NCI-H82 treated with DMSO at 0.1 percent for 48 hours (cell line): ENCODE results near the gene SPIRE1.
"Not testable (repeated sequence)": the region's sequence is repeated elsewhere in the genome, so short reads cannot be mapped to it uniquely, and the experiment has no call there.

Source experiments
- DNase-seq: peaks from one replicate; lab custom pipeline; 2025; ENCODE audit not compliant: unreplicated experiment; lab: John Stamatoyannopoulos, UW

SPIRE1 gene

DNA sequence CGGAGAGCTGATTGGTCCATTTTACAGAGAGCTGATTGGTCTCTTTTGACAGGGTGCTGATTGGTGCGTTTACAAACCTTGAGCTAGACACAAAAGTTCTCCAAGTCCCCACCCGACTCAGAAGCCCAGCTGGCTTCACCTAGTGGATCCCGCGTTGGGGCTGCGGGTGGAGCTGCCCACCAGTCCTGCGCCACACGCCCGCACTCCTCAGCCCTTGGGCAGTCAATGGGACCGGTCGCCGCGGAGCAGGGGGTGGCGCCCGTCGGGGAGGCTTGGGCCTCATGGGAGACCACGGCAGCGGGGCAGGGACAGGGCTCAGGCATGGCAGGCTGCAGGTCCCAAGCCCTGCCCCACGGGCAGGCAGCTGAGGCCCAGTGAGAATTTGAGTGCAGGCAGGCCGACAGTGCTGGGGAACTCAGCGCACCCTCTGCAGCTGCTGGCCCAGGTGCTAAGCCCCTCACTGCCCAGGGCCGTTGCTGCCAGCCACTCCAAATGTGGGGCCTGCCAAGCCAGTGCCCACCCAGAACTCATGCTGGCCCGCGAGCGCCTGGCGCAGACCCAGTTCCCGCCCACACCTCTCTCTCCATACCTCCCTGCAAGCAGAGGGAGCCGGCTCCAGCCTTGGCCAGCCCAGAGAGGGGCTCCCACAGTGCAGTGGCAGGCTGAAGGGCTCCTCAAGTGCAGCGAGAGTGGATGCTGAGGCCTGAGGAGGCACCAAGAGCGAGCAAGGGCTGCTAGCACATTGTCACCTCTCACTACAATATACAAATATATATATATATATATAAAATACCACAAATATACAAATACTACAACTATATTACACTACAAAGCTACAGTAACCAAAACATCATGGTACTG lies 100.7 kb downstream of the SPIRE1 start:
- no peak for DNase-seq

DNA sequence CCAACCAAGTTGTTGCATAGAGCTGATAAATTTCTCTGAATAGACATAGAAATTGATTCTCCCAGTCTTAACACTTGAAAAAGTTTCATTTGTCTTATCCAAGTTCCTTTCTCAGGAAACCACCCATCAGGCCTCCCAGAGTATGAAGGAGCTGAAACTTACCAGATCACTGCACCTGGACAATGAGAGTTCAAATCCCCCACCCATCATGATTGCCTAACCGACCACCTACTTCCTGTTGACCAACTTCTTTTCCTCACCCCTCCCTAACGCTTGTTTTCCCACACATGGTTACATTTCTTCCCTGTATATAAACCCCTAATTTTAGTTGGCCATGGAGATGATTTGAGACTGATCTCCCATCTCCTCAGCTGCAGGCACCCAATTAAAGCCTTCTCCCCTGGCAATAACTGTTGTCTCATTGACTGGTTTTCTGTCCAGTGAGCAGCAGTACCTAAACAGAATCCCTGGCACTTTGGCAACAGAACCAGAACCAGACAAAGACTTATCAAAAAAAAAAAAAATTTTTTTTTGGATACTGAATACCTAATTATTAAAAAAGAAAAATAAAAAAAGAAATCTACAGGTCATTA lies 103.0 kb downstream of the SPIRE1 start:
- DNase-seq: no peak

DNA sequence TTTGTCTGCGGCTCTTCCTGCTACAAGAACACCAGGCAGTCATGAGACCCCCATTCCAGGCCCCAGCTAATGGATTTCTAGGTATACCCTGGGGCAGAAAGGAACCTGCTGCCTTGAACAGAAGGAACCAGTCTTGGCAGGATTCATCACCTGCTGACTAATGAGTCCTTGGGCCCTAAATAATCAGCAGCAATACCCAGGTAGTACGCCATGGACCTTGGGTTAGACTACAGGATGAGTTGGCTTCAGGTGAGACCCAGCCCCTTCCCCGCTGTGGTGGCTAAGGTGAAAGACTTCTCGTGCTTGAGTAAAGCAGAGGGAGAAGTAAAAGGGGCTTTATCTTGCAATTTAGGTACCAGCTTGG lies 105.0 kb downstream of the SPIRE1 start:
- no peak for DNase-seq

DNA sequence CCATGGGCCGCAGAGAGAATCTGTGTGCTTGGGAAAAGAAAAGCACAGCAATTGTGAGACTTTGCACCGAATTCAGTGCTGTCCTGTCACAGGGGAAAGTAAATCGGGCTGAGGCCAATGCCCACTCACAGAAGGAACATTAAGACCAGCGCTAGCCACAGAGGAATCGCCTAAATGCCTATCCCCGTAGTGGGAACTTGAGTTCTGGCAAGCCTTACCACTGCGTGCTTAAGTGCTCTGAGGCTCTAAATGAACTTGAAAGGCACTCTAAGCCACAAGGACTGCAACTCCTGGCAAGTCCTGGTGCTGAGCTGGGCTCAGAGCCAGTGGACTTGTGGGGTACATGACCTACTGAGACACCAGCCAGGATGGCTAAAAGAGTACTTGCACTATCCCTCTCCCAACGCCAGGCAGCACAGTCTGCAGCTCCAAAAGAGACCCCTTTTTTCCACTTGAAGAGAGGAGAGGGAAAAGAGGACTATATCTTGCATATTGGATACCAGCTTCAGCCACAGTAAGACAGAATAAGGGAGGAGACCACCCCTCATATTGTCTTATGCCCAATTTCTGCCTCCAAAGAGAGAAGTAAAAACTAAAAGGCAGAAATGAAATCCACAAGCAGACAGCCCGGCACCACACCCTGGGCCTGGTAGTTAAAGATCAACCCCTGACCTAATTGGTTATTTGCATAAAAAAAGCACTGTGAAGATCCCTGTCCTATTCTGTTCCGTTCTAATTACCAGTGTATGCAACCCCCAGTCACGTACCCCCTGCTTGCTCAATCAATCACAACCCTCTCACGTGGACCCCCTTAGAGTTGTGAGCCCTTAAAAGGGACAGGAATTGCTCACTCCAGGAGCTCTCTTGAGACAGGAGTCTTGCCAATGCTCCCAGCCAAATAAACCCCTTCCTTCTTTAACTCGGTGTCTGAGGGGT lies 105.7 kb downstream of the SPIRE1 start:
- DNase-seq: not testable (repeated sequence)

DNA sequence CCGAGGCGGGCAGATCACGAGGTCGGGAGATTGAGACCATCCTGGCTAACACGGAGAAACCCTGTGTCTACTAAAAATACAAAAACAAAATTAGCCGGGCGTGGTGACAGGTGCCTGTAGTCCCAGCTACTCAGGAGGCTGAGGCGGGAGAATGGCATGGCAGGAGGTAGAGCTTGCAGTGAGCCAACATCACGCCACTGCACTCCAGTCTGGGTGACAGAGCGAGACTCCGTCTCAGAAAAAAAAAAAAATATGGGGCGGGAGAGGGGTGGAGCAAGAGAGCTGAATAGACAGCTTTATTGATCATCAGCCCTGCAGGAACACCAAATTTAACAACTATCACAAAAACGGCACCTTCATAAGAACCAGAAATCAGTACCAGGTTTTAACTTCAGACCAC lies 106.4 kb downstream of the SPIRE1 start:
- not testable (repeated sequence) for DNase-seq

DNA sequence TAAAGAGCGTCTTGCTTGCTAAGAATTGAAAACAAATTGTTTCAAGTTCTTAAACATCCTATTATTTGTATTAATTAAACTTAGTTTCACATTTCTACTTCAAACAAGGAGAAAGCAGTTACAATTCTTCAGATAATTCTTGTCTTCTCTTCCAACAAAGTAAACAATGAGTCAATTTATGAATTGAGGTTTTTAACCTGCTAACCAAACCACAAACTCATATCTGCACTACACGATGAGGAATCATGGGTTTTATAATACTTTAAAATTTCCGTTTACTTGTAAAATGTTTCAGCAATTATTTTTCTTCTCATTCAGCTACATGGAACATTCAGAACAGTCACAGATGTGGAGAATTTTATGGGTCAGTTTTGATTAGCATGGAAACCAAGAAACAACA lies 114.2 kb downstream of the SPIRE1 start:
- no peak for DNase-seq

DNA sequence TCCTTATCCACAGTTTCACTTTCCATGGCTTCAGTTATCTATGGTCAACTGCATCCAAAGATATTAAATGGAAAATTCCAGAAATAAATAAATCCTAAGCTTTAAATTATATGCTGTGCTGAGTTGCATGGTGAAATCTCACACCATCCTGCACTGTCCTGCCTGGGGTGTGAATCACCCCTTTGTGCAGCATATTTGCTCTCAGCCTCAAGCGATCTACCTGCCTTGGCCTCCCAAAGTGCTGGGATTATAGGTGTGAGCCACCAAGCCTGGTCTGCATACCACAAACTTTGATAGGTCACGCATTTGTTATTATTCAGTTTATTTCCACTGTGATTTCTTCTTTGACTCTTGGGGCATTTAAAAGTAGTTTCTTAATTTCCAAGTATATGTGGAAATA lies 117.2 kb downstream of the SPIRE1 start:
- no peak for DNase-seq

DNA sequence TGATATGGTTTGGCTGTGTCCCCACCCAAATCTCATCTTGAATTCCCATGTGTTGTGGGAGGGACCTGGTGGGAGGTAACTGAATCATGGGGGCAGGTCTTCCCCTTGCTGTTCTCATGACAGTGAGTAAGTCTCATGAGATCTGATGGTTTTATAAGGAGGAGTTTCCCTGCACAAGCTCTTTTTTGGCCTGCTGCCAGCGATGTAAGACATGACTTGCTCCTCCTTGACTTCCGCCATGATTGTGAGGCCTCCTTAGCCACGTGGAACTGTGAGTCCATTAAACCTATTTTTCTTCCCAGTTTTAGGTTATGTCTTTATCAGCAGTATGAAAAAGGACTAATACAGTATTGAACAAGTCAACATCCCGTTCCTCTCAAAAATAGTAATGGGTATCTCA lies 118.7 kb downstream of the SPIRE1 start:
- not testable (repeated sequence) for DNase-seq

DNA sequence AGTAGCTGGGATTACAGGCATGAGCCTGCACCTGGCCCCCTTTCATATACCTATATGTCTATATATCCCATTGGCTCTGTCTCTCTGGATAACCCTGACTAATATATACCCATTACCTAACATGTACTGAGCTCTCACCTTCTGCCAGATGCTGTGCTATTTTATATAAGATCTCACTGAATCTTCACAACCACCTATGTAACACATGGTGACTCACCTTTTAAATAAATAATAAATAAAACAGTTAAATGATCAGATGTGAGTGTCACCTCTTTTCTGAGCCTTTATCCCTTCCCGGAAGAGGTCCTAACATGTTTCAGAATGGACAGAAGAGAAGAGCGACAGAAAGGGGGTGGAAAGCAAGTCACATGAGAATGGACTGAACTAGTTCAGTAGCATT lies 123.1 kb downstream of the SPIRE1 start:
- DNase-seq: no peak

DNA sequence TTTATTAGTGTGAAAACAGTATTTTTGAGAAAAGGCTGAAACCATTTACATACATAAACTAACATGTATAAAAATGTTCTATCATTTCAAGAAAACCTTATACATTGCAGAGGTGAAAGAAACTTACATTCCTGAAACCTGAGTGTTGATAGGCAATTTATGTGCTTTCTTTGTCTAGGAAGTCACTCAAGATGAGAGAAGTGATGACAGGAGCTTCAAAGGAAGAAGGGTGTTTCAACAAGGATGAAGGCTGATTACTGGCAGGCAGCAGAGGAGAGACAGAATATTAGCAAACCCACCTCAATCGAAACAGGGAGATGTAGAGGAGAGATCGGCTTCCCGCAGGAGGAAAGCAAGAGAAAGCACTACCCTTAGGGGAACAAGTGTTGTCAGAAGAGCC lies 125.2 kb downstream of the SPIRE1 start:
- DNase-seq: no peak

DNA sequence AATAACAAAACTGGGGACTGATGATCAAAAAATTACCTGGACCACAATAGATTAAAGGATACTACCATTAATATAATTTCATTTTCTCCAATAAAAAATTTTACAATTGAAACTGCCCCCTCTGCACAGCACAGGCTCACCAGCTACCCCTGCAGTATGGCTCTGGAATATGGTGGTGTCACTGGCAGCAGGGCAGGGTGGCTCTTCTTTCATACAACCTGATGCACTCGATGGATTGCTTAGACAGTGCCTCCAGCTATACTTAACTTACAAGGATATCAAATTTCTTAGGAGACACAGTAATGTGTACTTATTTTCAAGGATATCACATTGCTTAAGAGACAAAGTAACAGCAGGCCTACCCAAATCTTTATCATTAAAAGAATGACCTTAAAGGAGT lies 126.2 kb downstream of the SPIRE1 start:
- no peak for DNase-seq

DNA sequence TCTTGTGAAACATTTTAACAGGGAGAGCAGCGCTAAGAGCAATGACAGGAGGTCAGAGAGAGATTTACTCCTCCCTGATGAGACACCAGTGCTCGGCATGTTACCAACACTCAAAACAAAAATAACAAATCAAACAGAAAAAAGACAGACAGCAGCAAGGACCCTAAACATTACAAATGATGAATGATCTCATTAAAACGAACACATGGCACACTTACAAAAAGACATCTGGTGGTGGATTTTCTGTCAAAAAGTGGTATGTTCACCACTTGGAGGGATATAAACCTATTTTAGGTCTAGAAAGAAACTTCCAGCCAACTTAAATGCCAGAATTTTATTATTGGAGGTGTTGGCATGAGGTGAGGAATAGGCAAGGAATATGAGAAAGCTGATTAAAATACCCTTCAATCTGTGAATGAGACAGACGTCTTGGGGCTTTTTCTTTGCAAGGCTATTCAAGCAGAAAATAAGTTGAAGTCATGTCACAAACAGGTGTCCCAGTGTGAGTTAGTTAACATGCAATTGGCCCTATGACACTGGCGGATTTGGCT lies 137.4 kb downstream of the SPIRE1 start:
- DNase-seq: no peak

DNA sequence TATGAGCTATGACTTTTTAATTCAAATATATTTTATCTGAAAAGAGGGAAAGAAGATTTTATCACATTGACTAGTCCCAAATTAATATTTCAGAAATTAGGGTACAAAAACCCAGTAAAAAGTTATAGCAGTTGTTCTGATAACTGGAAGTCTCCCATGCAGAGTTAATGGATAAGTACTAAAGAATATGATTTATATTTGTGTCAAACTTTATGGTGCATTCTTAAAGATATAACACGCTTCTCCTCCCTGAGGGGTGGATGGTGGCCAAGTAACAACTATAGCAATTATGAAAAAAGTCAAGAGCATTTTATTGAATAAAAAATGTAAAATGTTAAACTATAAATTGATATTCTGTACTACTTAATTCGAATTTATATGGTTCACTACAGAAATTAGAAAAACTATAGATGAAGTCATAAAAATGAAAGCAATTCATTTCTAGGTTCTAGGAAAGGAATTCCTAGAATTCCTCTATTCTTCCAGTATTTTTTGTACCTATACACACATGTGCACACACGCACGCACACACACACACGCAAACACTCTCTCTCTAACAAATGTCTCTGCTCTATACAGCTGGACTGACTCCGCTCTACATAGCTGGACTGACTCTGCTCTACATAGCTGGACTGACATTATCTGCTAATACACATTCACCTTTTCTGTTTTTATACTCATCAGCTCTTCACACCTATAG lies 138.9 kb downstream of the SPIRE1 start:
- DNase-seq: no peak

DNA sequence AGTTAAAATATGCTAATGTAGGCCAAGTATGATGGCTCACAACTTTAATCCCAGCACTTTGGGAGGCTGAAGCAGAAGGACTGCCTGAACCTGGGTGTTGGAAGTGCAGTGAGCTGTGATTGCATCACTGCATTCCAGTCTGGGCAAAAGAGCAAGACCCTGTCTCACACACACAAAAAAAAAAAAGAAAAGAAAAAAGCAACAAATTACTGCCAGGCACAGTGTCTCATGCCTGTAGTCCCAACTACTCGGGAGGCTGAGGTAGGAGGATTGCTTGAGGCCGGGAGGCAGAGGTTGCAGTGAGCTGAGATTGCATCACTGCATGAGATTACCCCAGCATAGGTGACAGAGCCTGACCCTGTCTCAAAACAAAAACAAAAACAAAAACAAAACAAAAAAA lies 139.6 kb downstream of the SPIRE1 start:
- no peak for DNase-seq

DNA sequence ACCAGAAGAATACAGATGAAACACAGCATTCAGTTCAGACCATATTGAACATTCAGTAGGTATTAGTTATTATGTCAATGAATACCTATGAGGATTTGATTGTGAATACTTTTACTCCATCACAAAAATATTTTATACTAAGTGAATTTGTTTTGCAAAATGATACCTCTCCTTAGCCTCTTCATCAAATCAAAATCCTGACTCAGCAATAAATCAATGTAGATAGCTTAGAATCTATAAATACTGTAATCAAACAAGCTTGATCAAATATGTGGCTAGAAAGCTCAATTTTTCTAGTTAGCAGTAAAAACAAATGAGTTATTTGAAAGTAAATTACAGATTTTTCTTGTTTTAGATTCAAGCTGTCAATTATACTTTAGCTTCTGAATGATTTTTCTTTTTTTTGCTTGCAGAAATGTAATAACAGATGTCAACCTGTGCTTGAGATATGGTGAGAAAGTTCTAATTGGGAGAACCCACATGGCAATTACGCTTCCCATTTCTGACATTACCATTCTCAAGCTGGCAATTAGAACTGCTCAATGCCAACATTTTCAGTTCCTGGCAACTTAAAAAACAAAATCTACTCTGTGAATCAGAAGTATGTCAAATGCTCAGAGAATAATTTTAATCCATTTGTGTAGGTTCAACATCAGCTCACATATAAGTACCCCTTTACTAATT lies 140.6 kb downstream of the SPIRE1 start:
- DNase-seq: no peak

DNA sequence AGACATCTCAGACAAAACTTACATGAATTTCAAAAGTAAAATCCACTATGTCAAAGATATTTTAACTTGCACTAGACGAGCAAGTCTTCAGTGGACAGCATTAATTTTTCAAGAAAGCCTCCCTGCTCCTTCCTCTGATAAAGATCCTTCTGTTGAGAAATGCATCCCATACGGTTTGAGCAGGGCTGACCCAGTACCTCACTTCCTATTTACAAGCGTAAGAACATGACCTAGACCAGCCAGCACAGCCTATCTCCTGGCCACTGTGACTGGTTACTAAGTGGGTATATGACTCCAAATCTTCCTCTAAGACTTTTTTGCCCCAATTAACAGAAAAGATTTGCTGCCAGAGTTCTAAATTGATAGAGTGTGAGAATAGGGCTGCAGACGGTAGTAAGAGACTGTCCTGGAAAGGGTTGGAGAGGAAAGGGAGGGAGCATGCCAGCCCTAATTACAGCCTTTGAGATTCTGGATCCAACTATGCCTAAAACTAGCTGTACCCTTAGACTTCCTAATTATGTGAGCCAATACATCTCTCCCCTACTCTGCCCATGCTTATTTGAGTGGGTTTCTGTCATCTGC lies 141.8 kb downstream of the SPIRE1 start:
- no peak for DNase-seq

DNA sequence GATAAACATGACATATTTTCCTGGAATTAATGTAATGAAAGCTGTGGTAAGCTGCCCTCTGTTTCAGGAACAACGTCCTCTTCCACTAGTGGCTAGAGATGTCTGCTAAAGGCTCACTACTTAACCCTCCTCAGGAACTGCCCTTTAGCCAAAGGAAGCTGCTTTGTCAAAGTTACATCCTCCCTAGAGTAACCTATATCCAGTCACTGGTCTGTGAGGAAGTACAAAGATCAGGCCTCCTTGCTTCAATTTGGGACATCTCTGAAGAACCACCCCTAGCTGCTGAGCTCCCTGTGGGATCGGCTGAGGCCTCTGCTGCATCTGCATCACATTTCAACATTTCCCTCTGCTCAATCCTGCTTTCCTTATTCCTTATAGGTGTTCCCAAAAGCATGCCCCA lies 142.4 kb downstream of the SPIRE1 start:
- DNase-seq: no peak

DNA sequence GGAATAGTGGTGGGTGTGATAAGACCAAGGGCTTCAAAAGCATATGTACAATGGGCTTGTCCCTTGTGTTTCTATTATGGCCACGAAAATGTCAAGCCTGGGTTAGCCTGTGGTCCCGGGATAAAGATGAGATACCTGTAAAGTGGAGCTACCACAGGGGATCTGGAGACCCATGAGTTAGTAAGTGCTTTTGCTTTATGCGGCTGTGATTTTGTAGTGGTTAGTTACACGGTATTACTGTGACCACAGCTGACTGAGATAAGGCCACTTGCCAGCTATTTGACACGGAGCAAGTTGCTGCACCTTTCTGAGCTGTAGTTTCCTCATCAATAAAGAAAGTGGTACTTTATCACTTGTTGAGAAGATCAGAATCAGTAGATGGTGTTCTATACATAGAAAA lies 150.9 kb downstream of the SPIRE1 start:
- no peak for DNase-seq

DNA sequence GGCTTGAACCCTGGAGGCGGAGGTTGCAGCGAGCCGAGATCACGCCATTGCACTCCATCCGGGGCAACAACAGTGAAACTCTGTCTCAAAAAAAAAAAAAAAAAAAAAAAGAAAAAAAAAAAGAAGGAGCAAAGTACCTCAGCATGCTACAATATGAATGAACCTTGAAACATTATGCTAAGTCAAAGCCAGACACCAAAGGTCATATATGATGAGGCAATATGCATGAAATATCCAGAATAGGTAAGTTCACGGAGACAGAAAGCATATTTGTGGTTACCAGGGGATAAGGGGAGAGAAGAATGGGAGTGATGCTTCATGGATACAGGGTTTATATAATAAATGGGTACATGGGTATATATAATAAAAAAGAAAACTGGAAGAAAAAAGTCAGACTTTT lies 156.9 kb downstream of the SPIRE1 start:
- no peak for DNase-seq

DNA sequence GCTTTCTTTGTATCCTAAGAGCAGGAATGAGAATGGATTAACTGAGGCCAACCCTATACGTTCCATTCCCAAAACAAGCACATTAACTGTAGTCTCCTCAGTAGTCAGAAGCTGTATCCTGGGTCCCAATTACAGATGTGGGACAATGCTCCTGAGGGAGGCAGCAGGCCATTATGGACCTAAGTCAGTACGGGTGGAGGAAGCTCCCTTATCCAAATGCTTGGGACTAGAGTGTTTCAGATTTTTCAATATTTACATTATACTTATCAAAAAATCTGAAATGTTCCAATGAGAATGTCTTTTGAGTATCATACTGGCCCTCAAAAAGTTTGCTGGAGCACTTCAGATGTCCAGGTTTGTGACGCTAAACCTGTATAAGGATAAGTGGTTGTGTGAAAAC lies 160.1 kb downstream of the SPIRE1 start:
- no peak for DNase-seq
